ENCODE measurements around the gene RAPGEF4. TPM values are rescaled to one million over a fixed set of nuclear protein-coding genes. Genes with fewer than 3 reads are reported as not detected.

RAPGEF4 gene
- 10 to 100 TPM in 1 of 4 donors, 1 to 10 TPM in 3; 3.6 to 12.0 (median 6.7) TPM for total RNA-seq

GRCh38 chr2:172735582-172736423, at the start of gene RAPGEF4:
TSS of gene RAPGEF4 (plus strand) at chr2:172735845. CDS start at chr2:172735984, 139 bp downstream.
- no peak within 1 kb of the TSS for H3K27ac ChIP-seq
- peaks cover 0 to 61% of the 10 kb centered on the region in 2 donors for H3K27me3 ChIP-seq
- peak within 1 kb of the TSS in 3 of 4 donors; percentile 14 to 54 (median 17) for H3K4me3 ChIP-seq
- H3K9me3 ChIP-seq = no peaks in the 10 kb centered on the region
- DNase-seq (ENCODE audit: low spot score in 2 of 2) = no peak
- H3K4me1 ChIP-seq = peaks cover 0 to 16% (median 0%) of the 10 kb centered on the region in 4 donors
- no peaks in the 10 kb centered on the region for H3K36me3 ChIP-seq
- 1 to 3% methylated on average over 26 to 43 of the region's 95 CpGs for WGBS, 2 donors
- TF ChIP-seq POLR2A (IDR thresholded peaks at IDR 0.05) (no peak), CTCF (IDR thresholded peaks at IDR 0.05) (no peak), EP300 (IDR thresholded peaks at IDR 0.05) (no peak)

GRCh38 chr2:172693037-172693436, 42.6 kb upstream of the RAPGEF4 start:
- Histone ChIP-seq H3K36me3 (no peaks in the 10 kb centered on the region), H3K4me3 (no peak overlapping the region), H3K27me3 (peaks cover 0 to 6% of the 10 kb centered on the region in 2 donors), H3K27ac (no peak overlapping the region), H3K9me3 (peaks cover 0 to 9% (median 0%) of the 10 kb centered on the region in 4 donors), H3K4me1 (no peaks in the 10 kb centered on the region)
- WGBS, 2 donors = 23 to 32% methylated on average over 3 of the region's 3 CpGs
- DNase-seq (ENCODE audit: low spot score in 2 of 2) = no peak
- TF ChIP-seq EP300 (IDR thresholded peaks at IDR 0.05) (no peak), CTCF (IDR thresholded peaks at IDR 0.05) (no peak), POLR2A (IDR thresholded peaks at IDR 0.05) (no peak)

- no peaks in the 10 kb centered on the region for H3K4me1 ChIP-seq
- no peaks in the 10 kb centered on the region for H3K36me3 ChIP-seq
- no peak for DNase-seq (ENCODE audit: low spot score in 2 of 2)
- no peak for TF ChIP-seq CTCF (IDR thresholded peaks at IDR 0.05)
- no peak for TF ChIP-seq POLR2A (IDR thresholded peaks at IDR 0.05)
- no peak for TF ChIP-seq EP300 (IDR thresholded peaks at IDR 0.05)
- H3K4me3 ChIP-seq = no peak overlapping the region
- peaks cover 0 to 6% of the 10 kb centered on the region in 2 donors for H3K27me3 ChIP-seq
- peaks cover 0 to 8% (median 0%) of the 10 kb centered on the region in 4 donors for H3K9me3 ChIP-seq
- 62 to 64% methylated on average over 8 of the region's 8 CpGs for WGBS, 2 donors
- H3K27ac ChIP-seq = no peak overlapping the region
Observed at GRCh38 chr2:172693529-172694455, 41.9 kb upstream of the RAPGEF4 start.

GRCh38 chr2:172697296-172697695, 38.3 kb upstream of the RAPGEF4 start:
- Histone ChIP-seq H3K4me1 (no peaks in the 10 kb centered on the region), H3K27ac (no peak overlapping the region), H3K9me3 (peaks cover 0 to 6% (median 0%) of the 10 kb centered on the region in 4 donors), H3K36me3 (no peaks in the 10 kb centered on the region), H3K4me3 (no peak overlapping the region), H3K27me3 (peaks cover 0 to 6% of the 10 kb centered on the region in 2 donors)
- 91 to 93% methylated on average over 3 of the region's 3 CpGs for WGBS, 2 donors
- DNase-seq (ENCODE audit: low spot score in 2 of 2) = no peak
- TF ChIP-seq CTCF (IDR thresholded peaks at IDR 0.05) (no peak), EP300 (IDR thresholded peaks at IDR 0.05) (no peak), POLR2A (IDR thresholded peaks at IDR 0.05) (no peak)

Measured in tibial nerve (tissue), 4 donors.